Fibroblast of mammary gland (primary cell): ENCODE results near the gene NSD1.
"Not testable (repeated sequence)": the region's sequence is repeated elsewhere in the genome, so short reads cannot be mapped to it uniquely, and the experiment has no call there.

Source experiments
- DNase-seq: peaks from one replicate; pipeline ENCODE4 v3.0.0-alpha.2; 2010; ENCODE audit warnings: low read depth
- H3K4me3 ChIP-seq: 2 replicates; pipeline ENCODE4 v1.5.1; 2011; ENCODE audit warnings: low read depth, mild to moderate bottlenecking, low read length, moderate library complexity; ENCODE audit not compliant: control insufficient read depth
- TF ChIP-seq, protein P1 (sequence below): conservative IDR thresholded peaks from 2 replicates; pipeline ENCODE4 v1.5.1; 2011; ENCODE audit warnings: low read depth, low read length, inconsistent platforms; ENCODE audit not compliant: control insufficient read depth, insufficient read depth

Gene NSD1

DNA sequence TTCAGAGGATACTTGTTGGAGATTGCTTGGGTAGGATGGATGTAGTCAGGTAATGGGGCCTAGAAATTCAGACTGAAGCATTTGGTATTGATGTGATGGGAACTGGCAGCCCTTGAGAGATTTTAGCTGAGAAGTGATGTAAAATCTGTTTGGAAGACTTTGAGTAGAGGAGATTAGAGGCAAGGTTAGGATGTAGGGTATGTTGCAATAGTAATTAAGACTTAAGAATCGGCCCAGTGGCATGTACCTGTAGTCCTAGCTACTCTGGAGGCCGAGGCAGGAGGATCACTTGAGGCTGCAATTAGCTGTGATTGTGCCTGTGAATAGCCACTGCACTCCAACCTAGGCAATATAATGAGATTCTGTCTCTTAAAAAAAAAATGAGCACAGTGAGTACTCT, 6.7 kb downstream of the NSD1 start:
- H3K4me3 ChIP-seq, result no peak overlapping the region
- TF ChIP-seq, protein P1, sequence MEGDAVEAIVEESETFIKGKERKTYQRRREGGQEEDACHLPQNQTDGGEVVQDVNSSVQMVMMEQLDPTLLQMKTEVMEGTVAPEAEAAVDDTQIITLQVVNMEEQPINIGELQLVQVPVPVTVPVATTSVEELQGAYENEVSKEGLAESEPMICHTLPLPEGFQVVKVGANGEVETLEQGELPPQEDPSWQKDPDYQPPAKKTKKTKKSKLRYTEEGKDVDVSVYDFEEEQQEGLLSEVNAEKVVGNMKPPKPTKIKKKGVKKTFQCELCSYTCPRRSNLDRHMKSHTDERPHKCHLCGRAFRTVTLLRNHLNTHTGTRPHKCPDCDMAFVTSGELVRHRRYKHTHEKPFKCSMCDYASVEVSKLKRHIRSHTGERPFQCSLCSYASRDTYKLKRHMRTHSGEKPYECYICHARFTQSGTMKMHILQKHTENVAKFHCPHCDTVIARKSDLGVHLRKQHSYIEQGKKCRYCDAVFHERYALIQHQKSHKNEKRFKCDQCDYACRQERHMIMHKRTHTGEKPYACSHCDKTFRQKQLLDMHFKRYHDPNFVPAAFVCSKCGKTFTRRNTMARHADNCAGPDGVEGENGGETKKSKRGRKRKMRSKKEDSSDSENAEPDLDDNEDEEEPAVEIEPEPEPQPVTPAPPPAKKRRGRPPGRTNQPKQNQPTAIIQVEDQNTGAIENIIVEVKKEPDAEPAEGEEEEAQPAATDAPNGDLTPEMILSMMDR, result no peak
- DNase-seq, result no peak

DNA sequence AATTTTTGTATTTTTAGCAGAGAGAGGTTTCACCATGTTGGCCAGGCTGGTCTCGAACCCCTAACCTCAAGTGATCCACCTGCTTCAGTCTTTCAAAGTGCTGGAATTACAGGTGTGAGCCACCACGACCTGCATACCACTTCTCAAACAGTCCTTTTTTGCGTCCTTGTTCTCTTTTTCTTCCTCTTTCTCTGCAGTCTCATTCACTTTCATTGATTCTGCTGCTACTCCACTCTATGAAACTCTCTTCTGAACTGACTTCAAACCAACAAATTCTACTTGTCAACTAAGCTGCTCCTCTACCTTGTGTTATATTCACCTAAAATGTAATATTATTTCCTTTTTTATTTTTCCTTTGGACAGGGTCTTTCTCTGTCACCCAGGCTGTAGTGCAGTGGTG, 7.9 kb downstream of the NSD1 start:
- H3K4me3 ChIP-seq, result no peak overlapping the region
- TF ChIP-seq, protein P1, result no peak
- DNase-seq, result no peak

DNA sequence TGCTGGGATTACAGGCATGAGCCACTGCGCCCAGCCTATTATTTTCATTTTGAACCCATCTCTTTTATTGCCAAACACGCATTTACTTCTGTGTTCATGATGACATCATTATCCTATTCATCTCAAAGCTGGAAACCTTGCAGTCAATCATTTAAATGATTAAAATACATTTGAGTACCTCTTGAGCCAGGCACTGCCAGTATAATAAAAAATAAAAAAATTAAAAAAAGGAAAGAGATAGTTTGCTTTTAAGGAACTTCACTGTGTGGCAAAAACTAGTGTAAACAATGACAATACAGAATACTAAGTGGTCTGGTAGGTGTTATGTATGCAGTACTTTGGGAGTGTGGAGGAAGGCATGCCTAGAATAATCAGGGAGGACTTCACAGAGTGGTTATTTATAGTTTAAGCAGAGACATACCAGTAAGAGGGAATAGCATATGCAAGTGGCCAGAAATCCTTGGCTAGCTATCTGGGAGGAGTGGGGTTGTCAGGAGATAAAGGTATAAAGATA, 8.6 kb downstream of the NSD1 start:
- TF ChIP-seq, protein P1, result no peak
- no peak overlapping the region for H3K4me3 ChIP-seq
- DNase-seq, result no peak

DNA sequence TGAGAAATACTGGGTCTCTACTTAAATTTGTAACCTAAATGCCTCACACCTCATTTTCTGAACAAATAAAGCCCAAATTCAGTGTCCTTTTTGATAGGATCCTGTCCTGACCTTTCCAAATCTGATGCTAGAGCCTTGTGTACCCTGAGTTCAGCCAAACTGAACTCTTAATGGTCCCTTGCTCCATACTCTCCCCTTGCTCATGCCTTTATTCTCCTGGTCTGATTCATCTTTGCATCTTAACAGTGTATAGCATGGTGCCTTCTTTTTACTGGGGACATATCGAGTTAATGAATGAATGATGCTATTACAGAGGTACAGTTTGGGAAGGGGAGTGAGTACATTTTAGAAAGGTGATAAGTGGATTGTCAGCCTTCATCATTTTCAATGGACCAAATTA, 9.2 kb downstream of the NSD1 start:
- no peak overlapping the region for H3K4me3 ChIP-seq
- TF ChIP-seq, protein P1, result no peak
- no peak for DNase-seq

DNA sequence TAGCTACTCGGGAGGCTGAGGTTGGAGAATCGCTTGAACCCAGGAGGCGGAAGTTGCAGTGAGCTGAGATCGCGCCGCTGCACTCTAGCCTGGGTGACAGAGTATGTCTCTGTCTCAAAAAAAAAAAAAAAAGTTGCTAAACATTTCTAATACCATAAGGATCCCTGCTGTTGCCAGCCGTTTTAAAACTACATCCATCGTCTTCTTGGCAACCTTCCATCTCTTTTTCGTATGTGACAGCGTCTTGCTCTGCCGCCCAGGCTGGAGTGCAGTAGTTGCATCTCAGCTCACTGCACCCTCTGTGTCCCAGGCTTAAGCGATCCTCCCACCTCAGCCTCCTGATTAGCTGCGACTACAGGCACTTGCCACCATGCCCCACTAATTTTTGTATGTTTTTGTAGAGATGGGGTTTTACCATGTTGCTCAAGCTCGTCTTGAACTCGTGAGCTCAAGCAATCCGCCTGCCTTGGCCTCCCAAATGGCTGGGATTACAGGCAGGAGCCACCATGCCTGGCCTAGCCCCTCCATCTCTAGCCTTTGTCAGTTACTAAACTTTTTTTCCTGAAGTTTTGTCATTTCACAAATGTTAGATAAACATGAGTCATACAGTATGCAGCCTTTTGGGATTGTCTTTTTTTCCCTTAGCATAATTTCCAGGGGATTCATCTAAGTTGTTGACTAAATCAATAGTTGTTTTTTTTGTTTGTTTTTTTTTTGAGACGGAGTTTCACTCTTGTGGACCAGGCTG, 13.5 kb downstream of the NSD1 start:
- peak; percentile 61 for DNase-seq
- no peak overlapping the region for H3K4me3 ChIP-seq
- TF ChIP-seq, protein P1, result no peak

DNA sequence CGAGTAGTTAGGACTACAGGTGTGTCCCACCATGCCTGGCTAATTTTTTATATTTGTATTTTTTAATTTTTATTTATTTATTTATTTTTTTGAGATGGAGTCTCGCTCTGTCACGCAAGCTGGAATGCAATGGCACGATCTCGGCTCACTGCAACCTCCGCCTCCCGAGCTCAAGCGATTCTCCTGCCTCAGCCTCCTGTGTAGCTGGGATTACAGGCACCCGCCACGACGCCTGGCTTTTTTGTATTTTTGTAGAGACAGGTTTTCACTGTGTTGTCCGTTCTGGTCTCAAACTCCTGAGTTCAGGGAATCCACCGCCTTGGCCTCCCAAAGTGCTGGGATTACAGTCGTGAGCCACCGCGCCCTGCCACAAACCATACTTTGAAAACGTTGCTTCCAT, 16.5 kb downstream of the NSD1 start:
- not testable (repeated sequence) for H3K4me3 ChIP-seq, DNase-seq

DNA sequence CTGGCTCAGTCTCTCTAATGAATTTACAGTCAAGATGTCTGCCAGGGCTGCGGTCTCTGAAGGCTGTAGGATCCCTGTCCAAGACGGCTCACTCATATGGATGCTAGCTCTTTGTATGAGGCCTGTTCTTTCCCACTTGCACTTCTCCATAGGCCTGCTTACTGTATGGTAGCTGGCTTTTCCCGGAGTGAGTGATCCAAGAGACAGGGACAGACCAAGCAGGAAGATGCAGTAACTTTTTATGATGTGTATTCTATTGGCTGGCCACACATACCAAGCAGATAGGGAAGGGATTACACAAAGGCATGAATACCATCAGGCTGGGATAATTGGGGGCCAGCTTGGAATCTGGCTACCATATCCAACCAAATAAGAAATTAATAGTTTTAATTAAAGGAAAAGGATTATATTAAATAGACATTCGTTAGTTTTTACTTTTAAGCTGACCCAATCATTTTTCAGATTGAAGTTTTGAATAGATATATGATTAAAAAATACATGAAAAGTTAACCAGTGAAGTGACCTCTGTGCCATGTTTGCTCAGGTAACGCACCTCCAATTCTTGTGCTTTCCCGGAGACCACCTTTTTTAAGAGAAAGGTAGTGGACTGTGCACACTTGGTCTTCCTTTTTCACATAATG, 20.6 kb downstream of the NSD1 start:
- DNase-seq, result peak; percentile 7
- TF ChIP-seq, protein P1, result no peak

More for the DNA sequence above, 20.6 kb downstream of the NSD1 start:
- H3K4me3 ChIP-seq, result no peak overlapping the region
